Stimulated activated CD8-positive, alpha-beta memory T cell treated with anti-CD3 and anti-CD28 coated beads, Interleukin-12 subunit alpha, Interleukin-12 subunit beta, amount 100 ng/mL, for 24 hours (primary cell): ENCODE measurements around the gene STAT5B.
A peak's percentile ranks its signal among the peaks of the same experiment; 100 is the strongest.
"Not testable (repeated sequence)": the region's sequence is repeated elsewhere in the genome, so short reads cannot be mapped to it uniquely, and the experiment has no call there.

Experiments
- DNase-seq: peaks from one replicate; pipeline ENCODE4 v3.0.0-alpha.2; 2020; ENCODE audit errors: extremely low read depth

Gene STAT5B

GRCh38 chr17:42193969-42194899, 82.0 kb downstream of the STAT5B start, which contains the start of gene GHDC:
GHDC (minus strand) TSS chr17:42194494; CDS start chr17:42193581, 913 bp downstream.
- peak; percentile 63 for DNase-seq

GRCh38 chr17:42193216-42193968, 82.8 kb downstream of the STAT5B start:
- DNase-seq, result no peak

- DNase-seq, result no peak
Measured at GRCh38 chr17:42192189-42193126, 83.7 kb downstream of the STAT5B start.

- DNase-seq, result no peak
Measured at GRCh38 chr17:42191275-42191608, 84.9 kb downstream of the STAT5B start.

- no peak for DNase-seq
Measured at GRCh38 chr17:42190491-42191274, 85.5 kb downstream of the STAT5B start.

- DNase-seq, result no peak
Measured at GRCh38 chr17:42189651-42189965, 86.6 kb downstream of the STAT5B start.

GRCh38 chr17:42188749-42189650, 87.2 kb downstream of the STAT5B start:
- DNase-seq, result no peak

- no peak for DNase-seq
Measured at GRCh38 chr17:42187833-42188232, 88.4 kb downstream of the STAT5B start.

GRCh38 chr17:42186191-42186590, 90.0 kb downstream of the STAT5B start:
- not testable (repeated sequence) for DNase-seq

GRCh38 chr17:42185621-42185930, 90.6 kb downstream of the STAT5B start:
- no peak for DNase-seq

GRCh38 chr17:42184713-42185620, 91.2 kb downstream of the STAT5B start, which contains the start of gene HCRT:
HCRT (minus strand) TSS chr17:42185452; CDS start chr17:42185365, 87 bp downstream.
- no peak for DNase-seq

- peak; percentile 45 for DNase-seq
Measured at GRCh38 chr17:42183741-42184711, 92.2 kb downstream of the STAT5B start.

GRCh38 chr17:42182927-42183734, 93.1 kb downstream of the STAT5B start:
- no peak for DNase-seq

GRCh38 chr17:42181851-42182207, 94.4 kb downstream of the STAT5B start:
- DNase-seq, result no peak

GRCh38 chr17:42180922-42181850, 95.0 kb downstream of the STAT5B start, which contains the start of gene KCNH4:
KCNH4 (minus strand) TSS chr17:42181142; CDS start chr17:42180945, 197 bp downstream.
- DNase-seq, result peak; percentile 65
